OCI-LY7 (cell line): ENCODE results near the gene PEX5L. TPM values are rescaled to one million over a fixed set of nuclear protein-coding genes. Genes with fewer than 3 reads are reported as not detected.

Experiments
- BruUV-seq: library from RNA; stranded (reverse); fragments of 400-500 nt; replicated peaks from 2 replicates; lab custom pipeline; 2021; lab: Mats Ljungman, UMichigan
- CTCF ChIA-PET: fragments of 300-600 bp; sonication (Branson Sonifier 250); formaldehyde crosslinking; loops from one replicate; lab custom pipeline; 2022; ENCODE audit warnings: antibody characterized with exemption; ENCODE audit not compliant: unreplicated experiment; lab: Charles Lee
- POLR2A ChIA-PET: fragments of 300-600 bp; sonication (Branson Sonifier 250); formaldehyde crosslinking; loops from one replicate; lab custom pipeline; 2022; ENCODE audit warnings: antibody characterized with exemption; lab: Charles Lee
- DNase-seq: peaks from one replicate; pipeline ENCODE4 v3.0.0-alpha.2; 2015; ENCODE audit warnings: low spot score
- H2AFZ ChIP-seq: fragments of 200-600 bp; sonication (generic), shearing (Covaris generic); 2 replicates; pipeline ENCODE4 v1.6.1; 2014; ENCODE audit warnings: mild to moderate bottlenecking, antibody characterized with exemption, low read length, moderate library complexity
- H3K27ac ChIP-seq: fragments of 200-600 bp; sonication (generic); 2 replicates; pipeline ENCODE4 v1.5.1; 2014; ENCODE audit warnings: mixed run types, low read depth, mild to moderate bottlenecking, moderate library complexity, low read length, inconsistent platforms; ENCODE audit not compliant: poor library complexity, severe bottlenecking
- H3K36me3 ChIP-seq: fragments of 200-600 bp; sonication (generic); 2 replicates; pipeline ENCODE4 v1.6.1; 2014; ENCODE audit warnings: mild to moderate bottlenecking, antibody characterized with exemption, low read length, moderate library complexity, mixed read lengths; ENCODE audit not compliant: insufficient read depth
- H3K4me1 ChIP-seq: fragments of 200-600 bp; sonication (generic); 2 replicates; pipeline ENCODE4 v1.5.1; 2014; ENCODE audit warnings: mild to moderate bottlenecking, low read length; ENCODE audit not compliant: insufficient read depth, poor library complexity, severe bottlenecking
- H3K4me2 ChIP-seq: fragments of 200-600 bp; sonication (generic); 2 replicates; pipeline ENCODE4 v1.6.1; 2014; ENCODE audit warnings: mild to moderate bottlenecking, low read length
- H3K4me3 ChIP-seq: fragments of 200-600 bp; sonication (generic); 2 replicates; pipeline ENCODE4 v1.5.1; 2014; ENCODE audit warnings: mild to moderate bottlenecking, low read depth, low read length; ENCODE audit not compliant: poor library complexity, severe bottlenecking
- H3K79me2 ChIP-seq: fragments of 200-600 bp; sonication (generic); 2 replicates; pipeline ENCODE4 v1.6.1; 2016; ENCODE audit warnings: low read depth, mild to moderate bottlenecking, low read length, moderate library complexity, mixed read lengths; ENCODE audit not compliant: insufficient read depth
- H3K9me2 ChIP-seq: fragments of 200-600 bp; sonication (generic); 2 replicates; pipeline ENCODE4 v1.6.1; 2016; ENCODE audit warnings: mild to moderate bottlenecking, low read length, mixed read lengths; ENCODE audit not compliant: insufficient read depth
- H3K9me3 ChIP-seq: fragments of 200-600 bp; sonication (generic); 2 replicates; pipeline ENCODE4 v1.6.1; 2014; ENCODE audit warnings: mild to moderate bottlenecking, mixed run types, low read length, mixed read lengths
- H4K20me1 ChIP-seq: fragments of 200-600 bp; sonication (generic); 2 replicates; pipeline ENCODE4 v1.6.1; 2014; ENCODE audit warnings: mild to moderate bottlenecking, antibody characterized with exemption, low read length, moderate library complexity, mixed read lengths; ENCODE audit not compliant: insufficient read depth
- EZH2phosphoT487 ChIP-seq: fragments of 200-600 bp; sonication (generic); IDR thresholded peaks from 2 replicates; pipeline ENCODE4 v1.6.1; 2018; ENCODE audit warnings: low read depth, borderline replicate concordance, mild to moderate bottlenecking, mixed run types, antibody characterized with exemption, low read length, moderate library complexity, mixed read lengths
- intact Hi-C: fragments of 100-400 bp; cut with micrococcal nuclease; formaldehyde crosslinking; loops from one replicate; pipeline ENCODE4 v1.10.0; 2022; ENCODE audit not compliant: unreplicated experiment
- total RNA-seq, 2 experiments: library from RNA; depleted of rRNA in 1 of 2; stranded (reverse); fragments of >200 nt in 1 of 2; shearing (Covaris generic) in 1 of 2; gene quantifications; 2 replicates each; pipeline ENCODE4 v1.2.3, GENCODE V29; 2014 to 2022
- TF ChIP-seq, protein P1 (sequence below): fragments of 200-600 bp; sonication (generic); conservative IDR thresholded peaks from 2 replicates; pipeline ENCODE4 v1.5.1; 2014; ENCODE audit warnings: mild to moderate bottlenecking, antibody characterized with exemption, low read length, moderate library complexity, mixed read lengths

The PEX5L gene
- total RNA-seq, 2 experiments from 2014 or later = not detected

DNA sequence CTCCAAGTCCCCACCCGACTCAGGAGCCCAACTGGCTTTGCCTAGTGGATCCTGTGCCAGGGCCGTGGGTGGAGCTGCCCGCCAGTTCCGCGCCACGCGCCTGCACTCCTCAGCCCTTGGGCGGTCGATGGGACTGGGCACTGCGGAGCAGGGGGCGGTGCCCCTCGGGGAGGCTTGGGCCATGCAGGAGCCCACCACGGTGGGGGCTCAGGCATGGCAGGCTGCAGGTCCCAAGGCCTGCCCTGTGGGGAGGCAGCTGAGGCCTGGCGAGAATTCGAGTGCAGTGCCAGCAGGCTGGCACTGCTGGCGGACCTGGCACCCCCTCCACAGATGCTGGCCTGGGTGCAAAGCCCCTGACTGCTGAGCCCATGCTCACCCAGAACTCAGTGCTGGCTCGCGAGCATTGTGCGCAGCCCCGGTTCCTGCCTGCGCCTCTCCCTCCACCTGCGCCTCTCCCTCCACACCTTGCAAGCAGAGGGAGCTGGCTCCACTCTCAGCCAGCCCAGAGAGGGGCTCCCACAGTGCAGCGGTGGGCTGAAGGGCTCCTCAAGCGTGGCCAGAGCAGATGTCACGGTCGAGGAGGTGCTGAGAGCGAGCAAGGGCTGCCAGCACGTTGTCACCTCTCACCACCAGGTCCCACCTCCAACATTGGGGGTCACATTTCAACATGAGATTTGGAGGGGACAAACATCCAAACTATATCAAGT lies 261.2 kb downstream of the PEX5L start:
- Histone ChIP-seq H2AFZ (no peak overlapping the region), H3K36me3 (peaks cover 98% of the 10 kb centered on the region), H3K4me1 (no peaks in the 10 kb centered on the region), H3K4me3 (no peak overlapping the region), H3K4me2 (no peak overlapping the region), H3K9me2 (no peaks in the 10 kb centered on the region), H3K27ac (no peak overlapping the region), H4K20me1 (no peaks in the 10 kb centered on the region), H3K9me3 (peaks cover 4% of the 10 kb centered on the region; the same call in 1 of the 2 replicates), H3K79me2 (no peaks in the 10 kb centered on the region)
- intact Hi-C loops = no loop called here
- CTCF ChIA-PET = no interaction called here
- POLR2A ChIA-PET = no interaction called here
- DNase-seq = no peak
- BruUV-seq = no TSS peak
- no peak for TF ChIP-seq EZH2phosphoT487
- TF ChIP-seq, protein P1, sequence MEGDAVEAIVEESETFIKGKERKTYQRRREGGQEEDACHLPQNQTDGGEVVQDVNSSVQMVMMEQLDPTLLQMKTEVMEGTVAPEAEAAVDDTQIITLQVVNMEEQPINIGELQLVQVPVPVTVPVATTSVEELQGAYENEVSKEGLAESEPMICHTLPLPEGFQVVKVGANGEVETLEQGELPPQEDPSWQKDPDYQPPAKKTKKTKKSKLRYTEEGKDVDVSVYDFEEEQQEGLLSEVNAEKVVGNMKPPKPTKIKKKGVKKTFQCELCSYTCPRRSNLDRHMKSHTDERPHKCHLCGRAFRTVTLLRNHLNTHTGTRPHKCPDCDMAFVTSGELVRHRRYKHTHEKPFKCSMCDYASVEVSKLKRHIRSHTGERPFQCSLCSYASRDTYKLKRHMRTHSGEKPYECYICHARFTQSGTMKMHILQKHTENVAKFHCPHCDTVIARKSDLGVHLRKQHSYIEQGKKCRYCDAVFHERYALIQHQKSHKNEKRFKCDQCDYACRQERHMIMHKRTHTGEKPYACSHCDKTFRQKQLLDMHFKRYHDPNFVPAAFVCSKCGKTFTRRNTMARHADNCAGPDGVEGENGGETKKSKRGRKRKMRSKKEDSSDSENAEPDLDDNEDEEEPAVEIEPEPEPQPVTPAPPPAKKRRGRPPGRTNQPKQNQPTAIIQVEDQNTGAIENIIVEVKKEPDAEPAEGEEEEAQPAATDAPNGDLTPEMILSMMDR = no peak

DNA sequence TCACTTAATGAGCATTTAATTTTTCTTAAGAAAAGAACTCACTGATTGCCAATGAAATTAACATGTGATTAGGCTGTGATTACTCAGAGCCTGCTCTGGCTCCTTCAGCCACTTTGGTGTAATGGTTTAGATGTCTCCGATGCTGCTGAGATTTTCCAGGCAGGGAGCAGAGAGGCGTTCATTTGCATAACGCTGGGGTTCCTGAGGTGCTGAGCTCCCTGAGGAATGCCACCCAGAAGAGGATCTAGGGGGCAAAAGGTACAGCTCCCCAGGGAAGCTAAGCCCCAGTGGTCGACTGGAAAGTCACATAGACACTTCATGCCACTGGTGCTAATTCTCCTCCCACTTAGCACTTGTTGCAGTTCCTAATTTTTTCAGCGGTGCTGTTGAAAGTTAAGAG lies 264.4 kb downstream of the PEX5L start:
- TF ChIP-seq EZH2phosphoT487 = no peak
- TF ChIP-seq, protein P1 = no peak
- ChIA-PET CTCF (interaction anchor here (0.5 kb wide), 1 partner anchor 12 kb away, joined by 7 read pairs; no protein-coding TSS in a partner anchor), POLR2A (interaction anchor here (0.6 to 0.9 kb wide), 2 partner anchors 11 to 23 kb away, joined by 3 to 4 read pairs; no protein-coding TSS in a partner anchor)
- no peak for DNase-seq
- no peak overlapping the region for H2AFZ ChIP-seq
- intact Hi-C loops = no loop called here
- H3K9me2 ChIP-seq = no peaks in the 10 kb centered on the region
- no TSS peak for BruUV-seq
- no peaks in the 10 kb centered on the region for H3K79me2 ChIP-seq
- no peak overlapping the region for H3K4me3 ChIP-seq
- H3K36me3 ChIP-seq = peaks cover 92% of the 10 kb centered on the region
- no peaks in the 10 kb centered on the region for H4K20me1 ChIP-seq
- no peaks in the 10 kb centered on the region for H3K4me1 ChIP-seq
- H3K4me2 ChIP-seq = no peak overlapping the region
- H3K27ac ChIP-seq = no peak overlapping the region
- H3K9me3 ChIP-seq = peaks cover 4% of the 10 kb centered on the region; the same call in 1 of the 2 replicates

DNA sequence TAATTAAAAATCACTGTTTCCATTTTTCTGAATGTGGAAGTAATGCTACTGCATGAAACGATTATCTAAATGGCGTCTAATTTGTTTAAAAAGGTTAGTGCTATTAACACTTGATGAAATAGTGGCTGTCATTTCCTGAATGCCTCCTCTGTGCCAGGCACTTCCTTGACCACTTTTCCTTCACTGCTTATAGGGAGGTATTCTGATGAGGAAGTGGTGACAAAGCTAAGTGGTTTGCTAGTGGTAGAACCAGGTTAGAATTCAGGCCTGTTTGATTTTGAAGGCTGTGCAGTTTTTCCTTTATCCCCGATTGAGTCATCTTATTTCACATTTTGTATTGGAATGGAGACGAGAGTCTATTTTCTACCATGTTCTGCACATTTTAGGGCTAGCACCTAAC lies 264.9 kb downstream of the PEX5L start:
- Histone ChIP-seq H3K79me2 (no peaks in the 10 kb centered on the region), H3K4me1 (no peaks in the 10 kb centered on the region), H3K4me3 (no peak overlapping the region), H3K27ac (no peak overlapping the region), H3K9me2 (no peaks in the 10 kb centered on the region), H4K20me1 (no peaks in the 10 kb centered on the region), H3K36me3 (peaks cover 92% of the 10 kb centered on the region), H2AFZ (no peak overlapping the region), H3K4me2 (no peak overlapping the region), H3K9me3 (peaks cover 4% of the 10 kb centered on the region; the same call in 1 of the 2 replicates)
- no peak for DNase-seq
- BruUV-seq = no TSS peak
- intact Hi-C loops = no loop called here
- TF ChIP-seq, protein P1 = no peak
- TF ChIP-seq EZH2phosphoT487 = no peak
- ChIA-PET POLR2A (interaction anchor here (0.6 to 0.9 kb wide), 3 partner anchors 12 to 594 kb away, joined by 3 to 7 read pairs (median 4); no protein-coding TSS in a partner anchor), CTCF (no interaction called here)
